ENCODE data around the gene FERD3L.
"Not testable (repeated sequence)": the region's sequence is repeated elsewhere in the genome, so short reads cannot be mapped to it uniquely, and the experiment has no call there.

Gene FERD3L, protein sequence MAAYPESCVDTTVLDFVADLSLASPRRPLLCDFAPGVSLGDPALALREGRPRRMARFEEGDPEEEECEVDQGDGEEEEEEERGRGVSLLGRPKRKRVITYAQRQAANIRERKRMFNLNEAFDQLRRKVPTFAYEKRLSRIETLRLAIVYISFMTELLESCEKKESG

DNA sequence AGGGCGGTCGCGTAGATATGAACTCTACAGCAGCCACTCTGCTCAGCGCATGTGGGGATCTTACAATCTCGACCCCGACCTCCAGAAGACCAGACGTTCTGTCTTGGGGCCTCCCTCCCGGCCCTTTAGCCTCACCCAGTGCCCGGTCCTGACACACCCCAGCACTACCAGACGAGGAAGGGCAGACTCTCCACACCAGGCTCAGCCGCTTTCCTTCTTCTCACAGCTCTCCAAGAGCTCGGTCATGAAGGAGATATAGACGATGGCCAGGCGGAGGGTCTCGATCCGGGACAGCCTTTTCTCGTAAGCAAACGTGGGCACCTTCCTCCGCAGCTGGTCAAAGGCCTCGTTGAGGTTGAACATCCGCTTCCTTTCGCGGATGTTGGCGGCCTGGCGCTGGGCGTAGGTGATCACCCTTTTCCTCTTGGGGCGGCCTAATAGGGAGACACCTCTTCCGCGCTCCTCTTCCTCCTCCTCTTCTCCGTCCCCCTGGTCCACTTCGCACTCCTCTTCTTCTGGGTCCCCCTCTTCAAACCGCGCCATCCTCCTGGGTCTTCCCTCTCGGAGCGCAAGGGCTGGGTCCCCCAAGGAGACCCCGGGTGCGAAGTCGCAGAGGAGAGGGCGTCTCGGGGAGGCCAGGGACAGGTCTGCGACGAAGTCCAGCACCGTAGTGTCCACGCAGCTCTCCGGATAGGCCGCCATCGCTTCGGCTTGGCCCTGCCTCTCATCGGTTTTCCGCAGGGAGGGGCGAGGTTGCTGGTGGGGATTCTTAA, at the start of gene FERD3L:
Gene FERD3L (minus strand): TSS at position 761 of the 773 bp plus-strand sequence. CDS start 59 bp downstream, at position 702.
- no peak for DNase-seq

- DNase-seq, result not testable (repeated sequence)
Observed at GRCh38 chr7:19194417-19194816, 49.2 kb upstream of the FERD3L start.

DNA sequence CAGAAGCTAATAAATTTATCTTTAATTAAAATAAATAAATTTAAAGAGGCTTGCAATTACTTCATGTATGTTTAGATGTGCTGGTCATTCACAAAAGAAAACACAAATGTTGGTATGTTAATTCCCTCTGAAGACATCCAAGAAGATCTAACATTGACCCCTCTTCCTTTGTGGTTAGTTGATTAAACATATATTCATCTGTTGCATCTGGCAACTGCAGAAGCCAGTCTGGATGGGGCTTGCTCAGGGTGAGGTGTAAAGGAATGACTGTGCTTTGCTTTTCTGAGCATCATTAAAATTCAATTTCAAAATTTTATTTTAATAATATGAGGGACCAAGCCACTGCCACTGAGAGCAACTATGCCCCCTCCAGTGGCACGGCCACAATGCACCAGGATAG, 36.4 kb upstream of the FERD3L start:
- no peak for DNase-seq

- DNase-seq, result no peak
Observed at GRCh38 chr7:19178595-19178994, 33.4 kb upstream of the FERD3L start.

- no peak for DNase-seq
Observed at GRCh38 chr7:19177269-19177668, 32.0 kb upstream of the FERD3L start.

- no peak for DNase-seq
Observed at GRCh38 chr7:19175241-19175640, 30.0 kb upstream of the FERD3L start.

DNA sequence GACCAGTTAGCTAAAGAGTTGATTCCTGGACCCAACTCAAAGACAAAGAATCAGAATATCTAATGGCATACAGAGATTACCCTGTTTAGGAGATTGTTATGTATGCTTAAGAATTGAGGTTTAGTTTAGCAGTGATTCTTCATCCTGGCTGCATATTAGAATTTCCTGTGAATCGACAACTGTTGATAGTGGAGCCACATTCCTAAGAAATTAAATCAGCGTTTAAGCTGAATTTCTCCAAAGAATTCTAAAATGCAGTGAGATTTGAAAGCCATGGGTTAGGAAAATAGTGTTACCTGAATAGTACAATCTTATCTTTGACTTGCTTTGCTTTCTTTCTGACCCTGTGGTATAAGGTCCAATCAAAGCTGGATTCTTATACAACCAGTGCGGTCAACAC, 16.4 kb upstream of the FERD3L start:
- no peak for DNase-seq

- no peak for DNase-seq
Observed at GRCh38 chr7:19146699-19147098, 1.5 kb upstream of the FERD3L start.

DNA sequence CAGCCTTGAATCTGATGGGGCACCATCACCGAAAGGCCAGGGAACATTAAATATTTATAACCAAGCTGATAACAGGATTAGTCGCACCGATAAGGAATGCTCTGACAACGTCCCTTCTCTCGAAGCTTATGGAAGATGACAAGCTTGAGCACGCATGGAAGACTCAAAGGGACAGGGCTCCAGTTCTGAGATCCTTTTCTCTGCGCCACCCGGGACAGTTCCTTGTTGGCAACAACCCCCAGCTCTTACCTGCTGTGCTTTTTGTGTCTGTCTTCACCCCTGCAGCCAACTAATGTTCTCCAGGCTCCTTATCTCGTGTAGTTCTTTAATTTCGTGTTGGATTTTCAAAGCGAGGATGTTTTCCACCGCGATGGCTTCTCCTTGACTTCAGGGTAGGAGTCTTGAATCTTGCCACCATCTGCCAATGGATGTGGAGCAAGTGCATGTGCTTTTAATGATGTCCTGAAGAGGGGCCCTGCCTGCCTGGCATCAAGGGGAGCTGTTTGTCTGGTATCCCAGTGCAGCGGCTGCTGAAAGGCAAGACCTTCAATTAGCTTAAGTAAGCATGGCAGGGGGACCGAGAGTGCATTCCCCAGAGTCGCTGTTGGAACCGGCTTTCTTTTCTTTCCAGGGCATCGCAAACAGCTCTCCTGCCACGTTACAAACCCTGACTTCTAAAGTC, 354 bp upstream of the FERD3L start:
- DNase-seq, result no peak

DNA sequence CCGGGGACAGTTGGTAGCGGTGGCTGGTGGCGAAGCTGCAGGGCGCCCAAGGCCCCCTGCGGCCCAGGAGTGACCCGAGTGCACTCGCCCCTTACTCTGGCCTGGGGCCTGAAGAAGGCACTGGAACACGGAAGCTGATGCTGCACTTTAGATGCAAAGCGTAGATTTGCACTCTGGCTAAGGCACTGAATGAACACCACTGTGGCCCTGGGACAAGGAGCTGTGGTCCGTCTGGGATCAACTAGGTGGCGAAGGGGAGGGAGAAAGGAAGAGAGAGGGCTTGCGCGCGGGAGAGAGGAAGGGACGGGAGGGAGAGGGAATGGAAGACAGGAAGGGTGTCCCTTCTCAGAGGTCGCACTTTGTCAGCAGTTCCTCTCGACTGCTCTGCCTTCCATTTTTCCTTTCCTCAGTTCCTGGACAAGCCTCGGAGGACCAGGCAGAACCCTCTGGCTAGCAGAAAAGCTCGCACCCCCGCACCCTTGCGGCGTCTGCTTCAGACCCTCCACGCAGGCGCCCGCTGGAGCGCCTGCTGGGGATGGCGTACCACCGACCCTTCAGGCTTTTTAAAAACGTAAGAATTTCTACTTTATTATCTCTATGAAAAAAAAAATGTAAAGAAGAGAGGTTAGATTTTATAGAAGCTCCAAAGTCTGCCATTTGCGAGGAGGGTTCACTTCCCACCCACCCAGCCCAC, 1.2 kb downstream of the FERD3L start:
- no peak for DNase-seq

DNA sequence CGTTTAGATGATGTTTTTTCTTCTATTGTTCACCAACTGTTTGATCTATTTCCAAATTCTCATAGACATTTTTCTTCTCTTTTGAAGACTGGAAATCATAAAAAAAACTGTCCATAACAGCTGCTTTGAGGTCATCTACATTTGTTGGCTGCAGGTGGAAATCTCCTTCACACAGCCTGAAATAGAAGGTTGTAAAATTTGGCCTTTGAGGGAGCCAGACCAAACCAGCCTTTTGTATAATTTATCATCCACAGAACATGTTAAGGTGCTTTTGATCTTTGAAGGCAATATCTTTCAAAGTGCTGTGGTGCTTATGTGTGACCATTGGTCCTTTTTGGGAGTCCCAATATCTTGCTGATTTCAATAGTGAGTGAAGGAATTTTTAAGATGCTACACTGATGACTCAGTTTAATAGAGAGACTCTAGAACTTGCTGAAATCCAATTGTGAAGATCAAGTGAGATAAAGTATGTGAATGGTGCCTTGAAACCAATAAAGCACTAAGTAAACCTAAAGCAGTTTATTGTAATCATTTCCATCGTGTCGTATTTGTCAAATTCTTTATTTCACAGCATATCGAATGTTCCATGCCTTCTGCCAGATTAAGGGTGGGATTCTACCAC, 5.4 kb downstream of the FERD3L start:
- DNase-seq, result no peak

DNA sequence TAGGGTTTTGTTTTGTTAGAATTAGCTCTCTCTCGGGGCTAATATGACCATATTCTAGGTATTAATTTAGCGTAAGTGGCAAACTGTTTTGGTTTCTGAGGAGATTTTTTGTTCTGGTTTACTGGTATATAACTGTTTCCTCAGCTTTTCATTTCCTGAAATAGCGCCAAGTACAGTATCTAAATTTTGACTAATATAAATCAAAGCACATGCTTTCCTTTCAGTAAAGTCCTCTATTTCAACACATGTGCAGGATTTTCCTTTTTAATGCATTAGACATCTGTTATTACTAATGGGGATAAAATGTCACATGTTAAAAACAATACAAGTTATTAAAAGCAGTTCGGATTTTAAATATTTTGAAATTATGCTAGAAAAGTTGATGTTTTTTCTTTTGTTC, 11.3 kb downstream of the FERD3L start:
- no peak for DNase-seq

DNA sequence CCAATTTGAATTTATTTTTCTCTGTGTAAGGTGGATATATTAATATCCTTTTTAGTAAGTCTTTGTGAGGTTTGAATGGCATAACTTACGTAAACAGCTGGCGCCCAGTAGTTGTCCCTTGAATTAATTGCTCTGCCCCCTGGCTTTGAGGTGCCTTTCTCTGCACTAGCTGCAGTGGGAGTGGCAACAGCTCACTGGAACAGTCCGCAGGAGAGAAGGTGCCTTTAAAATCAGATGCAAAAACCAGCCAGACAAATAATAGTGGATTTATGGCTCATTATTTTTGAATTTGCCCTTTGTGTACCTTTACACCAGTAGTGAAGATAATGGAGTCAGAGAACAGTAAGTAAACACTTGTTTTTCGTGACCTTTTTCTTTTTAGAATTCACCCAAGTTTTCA, 11.8 kb downstream of the FERD3L start:
- no peak for DNase-seq

GRCh38 chr7:19128856-19129255, 16.4 kb downstream of the FERD3L start:
- DNase-seq, result no peak

DNA sequence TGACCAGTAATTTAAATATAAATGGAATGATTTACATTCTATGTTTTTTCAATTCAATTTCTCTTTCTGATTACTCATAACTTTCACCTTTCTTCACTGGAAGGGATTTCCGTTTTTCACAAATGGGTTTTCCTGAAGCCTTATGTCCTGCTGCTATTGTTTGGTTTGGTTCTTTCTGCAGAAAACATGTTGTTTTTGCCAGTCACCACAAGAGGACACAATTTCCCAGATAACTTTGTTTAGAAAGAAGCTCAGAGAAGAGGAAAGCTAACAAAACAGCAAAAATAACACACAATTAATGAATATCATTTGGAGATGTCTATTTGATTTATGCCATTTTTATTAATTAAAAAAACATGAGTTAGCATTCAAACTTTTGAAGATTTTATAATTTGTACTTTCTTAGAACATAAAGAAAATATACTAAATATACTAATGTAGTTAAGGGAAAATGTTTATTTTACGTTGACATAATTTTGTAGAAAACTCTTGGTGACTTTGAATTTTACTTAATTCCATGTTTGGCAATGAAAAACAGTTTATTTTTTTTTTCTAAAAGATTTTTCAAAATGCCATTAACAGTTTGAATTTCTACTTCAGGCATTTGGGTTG, 23.1 kb downstream of the FERD3L start:
- DNase-seq, result no peak

DNA sequence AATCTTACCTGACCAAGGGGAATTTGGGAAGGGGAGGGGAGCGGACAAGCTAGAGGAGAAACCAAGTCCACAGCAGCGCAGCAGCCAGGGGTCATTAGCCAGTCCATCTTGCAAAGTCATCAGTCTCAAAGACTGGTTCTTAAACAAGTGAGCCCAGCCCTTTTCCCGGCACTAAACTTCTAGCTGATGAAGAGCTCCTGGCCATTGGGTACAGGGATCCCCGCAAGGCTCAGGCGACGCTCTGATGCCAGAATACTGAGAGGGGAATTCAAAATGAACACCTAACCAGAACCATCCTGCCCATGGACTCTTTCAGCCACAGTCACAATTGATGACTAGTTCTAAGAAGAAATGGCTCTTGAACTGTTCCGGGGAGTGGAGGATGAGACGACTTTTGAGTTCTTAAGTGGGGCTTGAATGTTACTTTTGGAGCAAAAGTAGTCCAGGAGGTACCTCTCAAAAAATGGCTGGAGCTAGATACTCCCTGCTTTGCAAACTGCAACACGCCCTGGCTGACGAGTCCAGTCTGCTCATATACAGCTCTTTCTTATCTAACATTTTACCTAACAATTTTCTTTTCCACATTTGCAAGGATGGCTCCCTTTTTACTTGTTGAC, 25.2 kb downstream of the FERD3L start:
- DNase-seq, result no peak

GRCh38 chr7:19119372-19119771, 25.8 kb downstream of the FERD3L start:
- DNase-seq, result no peak

DNA sequence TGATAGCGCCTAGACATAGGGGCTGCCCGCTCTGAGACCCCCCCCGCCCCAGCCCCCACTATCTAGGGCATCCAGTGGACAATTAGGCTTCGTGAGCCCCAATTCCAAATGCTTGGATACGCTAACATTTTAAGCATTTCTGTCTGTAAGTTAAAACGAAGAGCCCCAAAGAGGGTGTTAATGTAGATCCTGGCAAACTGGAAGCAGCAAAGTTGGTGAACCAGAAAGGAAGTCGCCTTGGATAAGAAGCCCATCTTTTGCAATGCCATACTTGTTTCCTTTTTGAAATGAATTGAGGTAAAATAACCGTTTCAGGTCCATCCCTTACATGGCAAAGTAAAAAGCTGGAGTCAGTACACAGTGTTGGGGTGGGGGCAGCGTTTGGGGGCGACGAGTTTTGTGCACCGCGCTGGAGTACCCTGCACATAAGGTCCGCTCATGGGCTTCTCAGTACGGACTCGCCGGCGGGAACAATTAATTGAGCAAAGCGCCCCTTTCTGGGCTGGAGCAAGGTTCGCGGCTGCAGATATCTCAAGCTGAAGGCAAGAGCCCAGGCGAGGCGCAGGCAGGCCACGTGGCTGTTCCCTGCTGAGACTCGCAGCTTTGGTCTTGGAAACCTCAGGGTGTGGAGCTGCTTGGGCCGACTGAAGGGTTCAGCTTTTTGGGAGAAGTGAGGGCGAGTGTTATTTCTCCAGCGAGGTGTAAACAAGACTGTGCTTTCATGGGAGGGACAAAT, 26.4 kb downstream of the FERD3L start:
- no peak for DNase-seq

GRCh38 chr7:19117870-19118608, 27.2 kb downstream of the FERD3L start:
- DNase-seq, result no peak

GRCh38 chr7:19117091-19117869, 27.9 kb downstream of the FERD3L start, which contains the start of gene TWIST1:
Gene TWIST1 (minus strand): TSS chr7:19117636. CDS start chr7:19117321, 315 bp downstream.
- DNase-seq, result no peak
